ENCODE measurements around the gene SLC25A21.
"Not testable (repeated sequence)": the region's sequence is repeated elsewhere in the genome, so short reads cannot be mapped to it uniquely, and the experiment has no call there.

Gene SLC25A21

DNA sequence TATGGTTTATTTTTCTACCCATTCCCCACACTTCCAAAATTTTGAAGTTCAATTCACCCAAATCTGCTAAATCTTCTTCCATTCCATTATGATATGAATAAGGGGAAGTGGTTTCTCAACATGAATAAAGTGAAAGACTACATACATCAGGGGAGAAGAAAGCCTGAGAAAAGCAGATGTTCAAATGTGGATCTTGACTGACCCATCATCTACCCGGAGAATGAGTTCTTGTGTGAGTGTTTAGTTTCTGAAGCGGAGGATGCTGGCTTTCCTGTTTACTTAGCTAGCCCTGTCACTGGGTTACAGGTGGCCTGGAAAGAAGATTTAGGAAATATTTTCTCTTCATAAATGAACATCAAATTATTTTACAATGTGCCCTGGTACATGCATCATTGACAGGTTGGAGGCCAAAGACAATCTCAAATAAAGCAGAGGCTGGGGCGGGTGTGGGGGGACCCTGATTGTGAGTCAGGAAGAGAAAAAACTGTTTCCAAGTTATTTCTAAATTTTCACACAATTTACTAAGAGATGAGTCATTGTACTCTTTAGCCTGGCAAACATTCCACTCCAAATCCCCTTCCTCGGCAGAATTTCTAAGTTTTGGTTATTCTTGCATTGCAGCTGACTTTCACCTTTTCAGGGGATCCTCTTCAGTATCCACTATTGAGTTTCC lies 135.6 kb downstream of the SLC25A21 start:
- DNase-seq = no peak

DNA sequence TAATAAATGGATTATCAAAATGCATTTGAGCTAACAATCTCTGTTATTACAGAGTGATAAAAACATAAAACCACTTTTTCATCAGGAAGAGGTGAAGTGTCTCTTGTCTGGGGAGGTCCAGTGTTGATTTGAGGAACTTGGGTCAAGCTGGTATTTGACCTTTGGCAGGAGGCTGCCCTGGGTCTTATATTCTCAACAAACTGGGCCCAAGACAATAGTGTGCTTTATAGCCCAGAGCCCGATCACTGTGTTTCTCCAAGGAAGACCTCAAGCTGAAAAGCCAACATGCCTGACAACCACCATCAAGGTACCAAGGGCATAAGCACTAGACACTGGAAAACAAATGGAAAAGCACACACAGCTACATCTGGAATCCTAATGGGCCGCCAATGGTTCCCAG lies 137.0 kb downstream of the SLC25A21 start:
- DNase-seq = no peak

DNA sequence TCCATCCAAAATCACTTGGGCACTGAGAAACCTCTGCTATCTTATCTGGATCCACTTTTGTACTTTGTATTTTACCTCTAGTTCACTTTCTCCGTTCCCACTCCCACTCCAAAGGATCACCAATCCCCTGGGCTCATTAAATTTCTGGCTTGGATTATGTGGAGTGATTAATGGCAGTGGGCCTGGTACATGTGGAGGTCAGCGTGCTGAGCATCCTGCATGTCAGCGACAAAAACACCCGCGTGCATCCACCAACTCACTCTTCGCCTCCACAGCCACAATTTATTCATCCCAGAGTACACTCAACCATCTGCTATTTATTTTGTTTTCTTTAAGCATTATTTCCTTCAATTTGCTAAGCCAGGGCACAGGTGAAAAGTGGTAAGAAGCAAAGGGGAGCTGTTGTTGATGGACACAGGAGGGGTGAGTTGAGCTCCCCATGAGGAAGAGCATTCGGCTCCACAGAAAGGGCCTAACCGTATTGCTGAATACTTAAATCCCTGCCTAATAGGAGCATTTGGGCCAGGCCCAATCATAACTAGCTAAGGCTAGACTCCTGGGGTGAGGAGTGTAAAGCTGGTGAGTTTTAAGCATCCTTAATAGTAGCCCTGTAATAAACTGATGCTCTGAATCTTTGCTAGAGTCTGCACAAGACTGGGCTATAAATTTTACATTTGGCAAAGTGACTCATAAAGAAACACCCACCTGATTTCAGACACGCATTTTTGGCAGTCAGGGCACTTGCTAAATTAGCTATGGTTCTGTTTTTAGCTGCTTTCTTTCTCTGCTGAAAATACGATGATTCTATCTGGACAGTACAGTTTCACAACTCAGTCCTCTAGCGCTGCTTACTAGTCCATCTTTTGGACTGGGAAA lies 137.8 kb downstream of the SLC25A21 start:
- no peak for DNase-seq

DNA sequence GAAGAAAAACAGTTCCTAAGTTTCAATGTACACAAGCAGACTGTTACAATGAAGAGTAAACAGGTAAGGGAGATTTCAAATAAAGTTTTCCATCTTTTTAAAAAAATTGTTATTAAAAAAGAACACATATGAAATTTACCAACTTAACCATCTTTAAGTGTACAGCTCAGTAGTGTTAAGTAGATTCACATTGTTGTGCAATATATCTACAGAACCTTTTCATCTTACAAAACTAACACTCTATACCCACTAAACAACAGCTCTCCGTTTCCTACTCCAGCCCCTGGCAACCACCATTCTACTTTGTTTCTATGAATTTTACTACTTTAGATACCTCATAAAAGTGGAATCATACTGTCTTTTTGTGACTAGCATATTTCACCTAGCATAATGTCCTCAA lies 139.5 kb downstream of the SLC25A21 start:
- no peak for DNase-seq

DNA sequence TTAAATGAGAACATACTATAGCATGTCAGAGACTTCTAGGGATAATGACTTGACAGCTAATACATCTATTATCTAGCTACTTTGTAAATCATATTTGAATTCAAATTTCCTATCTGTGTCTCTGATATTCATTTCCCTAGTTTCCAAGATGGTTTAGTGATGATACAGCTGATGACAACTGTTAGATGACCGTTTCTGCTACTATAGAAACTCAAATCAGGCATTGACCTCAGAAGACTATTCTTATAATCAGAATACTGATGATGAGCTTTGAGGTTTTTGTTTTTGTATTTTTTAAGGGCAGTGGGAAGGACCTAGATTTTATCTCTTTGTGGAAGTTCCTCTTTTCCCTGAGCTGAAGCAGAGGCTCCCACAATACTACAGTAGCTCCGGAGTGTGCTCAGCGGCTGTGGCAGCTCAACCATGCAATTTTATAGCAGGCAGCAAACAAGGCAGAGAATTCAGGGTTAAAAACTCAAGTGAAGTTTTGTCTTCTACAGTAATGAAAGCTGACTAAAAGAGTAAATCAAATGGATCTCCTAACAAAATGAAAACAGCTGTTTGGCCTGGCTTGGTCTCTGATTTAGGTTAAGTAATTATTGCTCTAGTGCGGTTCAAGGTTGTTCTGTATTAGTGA lies 145.1 kb downstream of the SLC25A21 start:
- no peak for DNase-seq

DNA sequence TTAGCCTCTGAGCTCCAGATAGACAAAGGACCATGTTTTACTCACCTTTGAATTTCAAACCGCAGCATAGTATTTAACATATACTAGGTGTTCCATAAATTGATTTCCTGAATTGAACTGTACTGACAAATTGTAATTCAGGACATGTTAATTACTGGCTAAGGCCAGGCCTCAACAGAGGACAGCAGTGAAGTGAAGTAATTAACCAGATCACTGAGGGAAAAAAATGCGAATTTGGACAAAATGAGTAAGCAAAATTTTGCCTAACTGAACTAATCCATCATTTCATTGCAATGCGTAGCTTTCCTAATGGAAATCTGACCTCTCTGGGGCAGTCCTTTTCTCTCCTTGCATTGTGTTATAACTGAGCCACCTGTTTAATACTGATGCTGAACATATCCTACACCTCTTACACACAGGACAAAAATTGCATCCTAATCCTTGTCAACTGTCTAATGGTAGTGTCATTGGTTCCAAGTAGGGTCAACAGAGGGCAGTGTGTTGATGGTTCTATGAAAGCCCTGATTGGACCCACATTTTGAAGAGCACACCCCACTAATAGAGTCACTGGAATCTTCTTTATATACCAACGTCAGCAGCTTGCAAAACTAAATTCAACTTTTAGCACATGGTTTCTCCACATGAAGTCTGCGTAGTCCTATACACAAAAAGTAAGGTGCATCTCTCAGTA lies 148.4 kb downstream of the SLC25A21 start:
- no peak for DNase-seq

DNA sequence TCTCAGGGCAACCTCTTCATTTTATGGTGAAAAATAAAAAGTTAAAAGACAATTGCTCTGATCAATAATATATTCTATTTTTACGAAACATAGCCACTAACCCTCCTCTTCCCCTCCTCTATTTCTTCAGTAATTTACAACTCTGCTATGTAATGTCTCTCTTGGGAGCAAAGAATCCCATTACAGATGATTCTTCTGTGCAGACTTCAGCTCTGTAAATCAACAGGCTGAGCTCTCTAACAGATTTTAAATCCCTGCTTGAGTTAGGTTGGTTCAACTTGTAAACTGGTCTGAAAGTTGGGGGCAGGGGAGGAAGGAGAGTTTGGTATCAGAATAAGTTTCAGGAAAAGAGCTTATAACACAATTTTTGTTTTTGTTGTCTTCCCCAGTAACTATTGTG lies 151.0 kb downstream of the SLC25A21 start:
- DNase-seq = no peak

DNA sequence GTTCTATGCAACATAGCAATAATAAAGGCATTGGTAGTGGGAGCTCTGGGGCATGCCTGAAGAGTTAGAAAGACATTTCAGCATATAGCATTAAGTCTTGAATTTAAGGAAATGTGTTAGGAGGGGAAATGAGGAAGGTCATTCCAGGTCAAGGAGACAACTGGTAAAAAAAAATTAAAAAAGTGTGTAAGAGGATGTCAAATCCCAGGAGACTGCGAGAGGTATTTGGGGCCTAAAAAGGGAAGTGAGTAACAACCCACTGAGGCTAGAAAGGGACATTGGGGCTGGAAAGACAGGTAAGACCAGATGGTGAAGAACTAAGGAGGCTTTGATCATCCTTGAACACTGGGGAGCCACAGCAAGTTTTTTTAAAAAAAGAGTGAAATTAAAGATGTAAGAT lies 152.9 kb downstream of the SLC25A21 start:
- no peak for DNase-seq

DNA sequence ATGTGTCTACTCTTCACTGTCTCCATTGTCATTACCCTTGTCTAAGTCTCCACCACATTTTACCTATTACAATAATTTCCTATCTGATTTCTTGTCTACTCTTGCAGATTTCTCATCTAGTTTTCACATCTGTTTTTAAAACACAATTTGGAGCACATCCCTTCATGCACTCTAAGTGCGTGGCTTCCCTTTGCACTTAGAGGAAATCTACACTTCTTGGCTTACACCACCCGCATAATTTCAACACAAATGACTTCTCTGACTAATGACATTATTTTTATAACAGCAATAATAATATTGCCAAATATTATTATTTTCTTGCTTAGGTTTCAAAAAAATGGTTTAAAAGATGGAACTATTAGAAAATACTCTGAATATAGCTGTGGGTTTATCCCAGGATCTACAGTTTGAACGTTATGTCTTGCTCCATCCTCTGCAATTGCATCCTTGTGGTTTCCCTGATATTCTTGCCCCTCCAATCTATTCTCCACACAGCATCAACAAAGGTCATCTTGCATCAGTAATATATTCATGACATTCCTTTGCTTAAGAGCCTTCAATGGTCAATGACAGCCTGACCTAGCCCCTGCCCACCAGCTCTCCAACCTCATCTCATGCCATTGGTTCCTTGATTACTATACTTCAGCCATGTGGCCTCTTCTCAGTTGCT lies 153.7 kb downstream of the SLC25A21 start:
- no peak for DNase-seq

DNA sequence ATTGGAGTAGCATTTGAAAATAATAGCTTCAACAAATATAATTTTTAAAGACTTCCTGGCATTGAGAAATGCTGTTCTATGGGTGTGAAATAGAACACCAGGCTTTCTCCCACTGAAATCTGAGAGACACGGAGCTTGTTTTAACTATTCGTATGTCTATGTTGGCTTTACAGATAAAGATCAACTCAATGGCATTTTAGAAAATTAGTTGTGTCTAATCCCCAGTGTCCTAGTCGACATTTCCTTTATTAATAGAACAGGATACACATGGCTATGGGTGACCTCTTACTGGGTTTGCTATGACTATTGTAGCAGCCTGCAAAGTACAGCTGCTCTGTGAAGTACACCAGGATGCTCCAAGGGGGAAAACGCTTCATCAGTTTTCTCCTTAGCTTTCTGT lies 159.3 kb downstream of the SLC25A21 start:
- no peak for DNase-seq

DNA sequence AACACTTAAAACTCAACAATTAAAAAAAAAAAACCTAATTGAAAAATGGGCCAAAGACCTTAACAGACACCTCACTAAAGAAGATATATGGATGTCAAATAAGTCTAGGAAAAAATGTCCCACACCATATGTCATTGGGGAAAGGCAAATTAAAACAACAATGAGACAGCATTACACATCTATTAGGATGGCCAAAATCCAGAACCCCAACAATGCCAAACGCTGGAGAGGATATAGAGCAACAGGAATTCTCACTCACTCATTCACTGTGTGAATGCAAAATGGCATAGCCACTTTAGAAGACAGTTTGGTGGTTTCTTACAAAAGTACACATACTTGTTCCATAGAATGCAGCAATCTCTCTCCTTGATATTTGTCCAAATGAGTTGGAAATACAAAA lies 173.7 kb downstream of the SLC25A21 start:
- no peak for DNase-seq

DNA sequence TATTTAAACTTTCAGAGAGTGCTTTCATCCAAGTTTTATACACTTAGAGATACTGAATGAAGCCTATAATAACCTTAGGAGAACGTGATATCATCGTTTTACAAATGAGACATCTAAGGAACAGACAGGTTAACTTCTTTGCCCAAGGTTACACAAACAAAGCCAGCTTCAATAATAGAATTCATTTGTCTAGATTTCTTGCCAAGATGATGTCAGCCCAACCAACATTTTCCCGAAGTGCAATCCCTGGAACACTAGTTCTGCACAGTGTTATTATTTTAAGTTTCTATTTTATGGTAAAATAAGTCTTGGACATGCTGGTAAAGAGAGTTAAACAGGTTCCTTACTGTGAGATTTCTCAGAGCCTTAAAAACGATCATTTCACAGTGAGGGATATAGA lies 174.6 kb downstream of the SLC25A21 start:
- DNase-seq = no peak

DNA sequence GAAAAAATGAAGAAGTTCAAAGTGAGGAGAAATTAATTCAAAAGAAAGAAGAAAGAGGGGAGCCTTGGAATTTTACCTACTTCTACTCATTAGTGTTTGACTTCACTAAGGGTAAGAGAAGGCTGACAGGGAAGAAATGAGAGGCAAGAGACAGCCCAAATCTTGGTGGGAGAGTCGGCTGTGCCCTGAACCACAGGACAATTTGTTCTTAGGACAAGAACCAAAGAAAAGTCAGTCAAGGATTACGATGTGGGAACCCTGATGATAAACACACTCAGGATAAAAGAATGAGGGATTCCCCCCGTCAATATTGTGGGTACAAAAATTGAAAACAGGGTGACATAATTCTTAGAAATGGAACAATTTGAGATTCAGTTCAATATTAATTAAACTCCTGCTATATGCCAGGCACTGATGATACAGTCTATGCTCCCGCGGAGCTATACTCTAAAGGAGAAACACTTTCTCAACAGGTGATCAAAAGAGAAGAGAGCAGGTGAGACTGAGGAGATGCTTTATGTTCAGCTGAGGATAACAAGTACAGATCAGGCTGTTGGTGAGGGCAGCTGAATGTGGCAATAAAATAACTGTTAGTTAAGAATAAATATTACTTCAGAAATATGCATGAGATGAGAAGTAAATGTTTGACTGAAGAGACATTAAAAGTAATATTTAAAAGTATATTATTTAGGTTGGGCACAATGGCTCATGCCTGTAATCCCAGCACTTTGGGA lies 175.4 kb downstream of the SLC25A21 start:
- no peak for DNase-seq

DNA sequence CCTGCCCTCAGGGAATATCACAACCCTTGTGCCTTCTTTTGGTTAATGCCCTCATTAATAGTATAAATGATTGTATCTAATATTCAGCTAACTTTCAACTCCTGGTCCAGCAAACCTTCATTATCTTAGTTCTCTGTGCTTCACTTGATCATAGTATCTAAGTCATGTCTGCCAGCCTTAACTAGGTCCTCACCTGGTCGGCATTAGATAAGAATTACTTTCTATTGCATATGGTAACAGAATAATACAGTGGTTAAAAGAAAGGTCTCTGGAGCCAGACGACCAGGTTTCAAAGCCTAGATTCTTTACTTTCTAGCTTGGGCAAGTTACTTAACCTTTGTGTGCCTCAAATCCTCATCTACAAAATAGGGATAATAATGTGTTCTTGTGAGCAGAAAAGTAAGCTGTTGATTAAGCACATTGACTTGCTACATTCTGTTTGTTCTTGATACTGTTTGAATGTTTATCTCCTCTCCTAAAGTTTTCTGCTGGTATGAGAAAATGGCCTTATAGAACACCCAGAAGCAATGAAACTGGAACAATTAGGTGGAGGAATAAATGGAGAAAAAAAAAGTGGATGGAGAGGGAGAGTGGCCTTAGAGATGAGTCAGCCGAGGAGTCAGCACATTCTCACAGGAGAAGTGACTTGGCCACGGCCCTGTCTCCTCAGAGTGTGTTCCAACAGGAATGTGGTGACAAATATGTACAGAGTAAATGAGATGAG lies 176.1 kb downstream of the SLC25A21 start:
- DNase-seq = no peak

DNA sequence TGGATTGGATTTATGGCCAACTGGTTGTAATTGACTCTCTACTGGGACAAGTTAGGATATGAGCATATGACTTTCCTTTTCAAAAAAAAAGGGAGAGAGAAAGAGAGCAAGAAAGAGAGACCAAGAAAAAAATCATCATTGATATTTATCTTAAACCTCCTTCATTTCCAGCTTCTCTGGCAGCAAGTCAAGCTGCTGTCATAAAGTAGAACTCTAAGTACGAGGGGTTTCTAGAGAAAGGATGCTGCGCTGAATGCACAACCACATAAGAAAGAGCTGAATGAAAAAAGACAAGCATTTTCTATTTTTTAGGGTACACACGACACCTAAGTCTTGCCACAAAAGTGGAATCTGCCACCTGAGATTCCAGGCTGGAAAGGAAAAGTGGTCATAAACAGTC lies 182.6 kb downstream of the SLC25A21 start:
- no peak for DNase-seq

DNA sequence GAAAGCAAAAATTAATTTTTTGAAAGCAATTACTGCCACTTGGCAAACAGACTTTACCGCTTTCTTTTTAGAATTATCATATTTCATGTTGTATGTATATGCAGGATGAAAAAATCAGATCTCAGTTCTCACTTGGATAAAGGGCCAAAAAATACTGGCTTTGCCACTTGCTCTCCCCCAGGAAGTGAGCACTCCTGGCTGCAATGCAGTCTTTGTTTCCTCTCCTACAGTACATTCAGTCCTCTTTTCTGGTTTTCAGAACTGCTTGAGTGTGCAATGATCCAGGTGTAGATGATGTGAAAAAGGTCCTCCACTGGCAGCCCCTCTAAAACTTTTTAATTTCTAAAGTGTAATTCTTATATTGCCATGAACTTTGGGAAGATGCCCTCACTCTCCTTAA lies 183.4 kb downstream of the SLC25A21 start:
- no peak for DNase-seq

DNA sequence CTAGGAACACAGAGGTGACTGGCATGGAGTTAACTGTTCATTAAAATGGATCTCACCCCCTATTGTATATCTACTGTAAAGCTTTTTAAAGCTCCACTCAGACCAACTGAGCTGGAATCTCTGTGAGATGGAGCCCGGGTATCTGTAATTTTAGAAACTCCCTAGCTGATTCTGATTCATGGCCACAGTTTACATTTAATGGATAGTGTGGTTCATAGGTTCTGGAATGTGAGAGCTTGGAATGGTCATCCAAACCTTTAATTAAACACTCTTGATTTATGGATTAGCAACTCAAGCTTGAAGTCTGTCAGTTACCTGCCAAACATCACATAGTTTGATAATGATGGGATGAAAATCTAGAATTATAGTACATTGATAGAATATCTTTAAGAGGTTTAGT lies 183.8 kb downstream of the SLC25A21 start:
- no peak for DNase-seq

DNA sequence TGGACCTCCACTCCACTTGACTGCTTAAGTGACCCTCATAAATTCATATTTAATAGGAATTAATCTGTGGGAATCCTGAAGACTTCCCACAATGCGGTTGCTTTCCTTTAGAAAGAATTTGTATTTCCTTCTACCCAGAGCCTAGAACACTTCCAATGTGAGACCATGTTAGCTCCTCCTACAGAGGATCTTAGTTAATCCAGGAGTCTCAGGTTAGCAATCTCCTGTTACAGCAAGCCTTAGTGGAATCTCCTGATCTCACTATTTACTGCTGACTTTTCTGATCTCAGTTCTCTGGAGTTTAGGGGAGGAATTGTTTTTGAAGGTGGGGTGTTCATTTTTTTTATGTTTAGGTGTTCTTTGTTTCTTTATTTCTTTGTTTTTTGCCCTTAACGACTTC lies 186.0 kb downstream of the SLC25A21 start:
- no peak for DNase-seq

DNA sequence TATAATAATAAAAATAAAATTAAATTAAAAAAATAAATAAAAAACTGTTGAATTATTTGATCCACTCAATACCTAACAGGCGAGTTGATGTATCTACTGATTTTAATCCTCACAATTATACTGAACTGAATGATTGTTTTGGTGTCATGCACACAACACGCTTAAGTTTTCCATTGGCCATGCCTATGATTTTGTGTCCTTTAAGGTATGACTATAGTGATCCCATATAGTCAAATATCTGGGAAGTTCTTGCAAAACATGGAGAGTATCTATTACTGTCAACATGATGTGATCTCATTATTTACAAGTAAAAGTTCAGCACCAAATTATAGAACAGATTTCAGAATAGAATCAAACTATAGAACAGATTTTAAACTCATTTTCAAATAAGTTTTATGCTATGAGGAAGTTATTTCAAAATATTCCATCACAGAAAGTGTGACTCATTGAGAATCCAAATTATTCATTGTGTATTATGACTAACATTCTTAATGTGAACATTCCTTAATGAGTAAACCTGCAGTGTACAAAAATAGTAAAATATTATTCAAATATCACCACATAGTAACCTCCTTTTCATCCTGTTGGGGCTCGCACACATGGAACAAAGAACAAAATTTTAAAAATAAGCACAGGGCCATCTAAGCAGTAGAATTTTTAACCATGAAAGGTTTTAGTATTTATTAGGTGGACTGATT lies 190.4 kb downstream of the SLC25A21 start:
- no peak for DNase-seq

DNA sequence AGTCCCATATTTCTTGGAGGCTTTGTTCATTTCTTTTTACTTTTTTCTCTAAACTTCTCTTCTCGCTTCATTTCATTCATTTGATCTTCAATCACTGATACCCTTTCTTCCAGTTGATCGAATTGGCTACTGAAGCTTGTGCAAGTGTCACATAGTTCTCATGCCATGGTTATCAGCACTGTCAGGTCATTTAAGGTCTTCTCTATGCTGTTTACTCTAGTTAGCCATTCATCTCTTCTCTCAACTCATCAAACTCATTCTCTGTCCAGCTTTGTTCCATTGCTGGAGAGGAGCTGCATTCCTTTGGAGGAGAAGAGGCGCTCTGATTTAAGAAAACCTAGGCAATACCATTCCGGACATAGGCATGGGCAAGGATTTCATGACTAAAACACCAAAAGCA lies 192.0 kb downstream of the SLC25A21 start:
- not testable (repeated sequence) for DNase-seq

DNA sequence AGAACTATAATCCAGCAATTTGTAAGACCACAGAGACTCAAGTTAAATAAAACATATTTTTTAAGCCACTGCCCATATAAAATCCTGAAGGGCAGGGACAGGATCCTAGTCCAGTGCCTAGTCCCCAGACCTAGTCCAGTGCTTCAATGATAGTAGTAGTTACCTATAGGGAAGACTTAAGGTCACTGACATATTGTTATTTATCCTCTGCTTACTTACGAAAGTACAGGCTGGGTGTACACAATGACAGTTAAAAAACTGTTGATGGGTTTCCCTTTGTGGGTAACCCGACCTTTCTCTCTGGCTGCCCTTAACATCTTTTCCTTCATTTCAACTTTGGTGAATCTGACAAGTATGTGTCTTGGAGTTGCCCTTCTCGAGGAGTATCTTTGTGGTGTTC lies 192.5 kb downstream of the SLC25A21 start:
- DNase-seq = no peak

Data from NCI-H1436 treated with DMSO at 0.1 percent for 48 hours (cell line).